Measurements from ENCODE around the gene ASCC2.

ASCC2 gene

GRCh38 chr22:29820961-29821290 lies 17.1 kb downstream of the ASCC2 start:
- no peak for FAIRE-seq
- no peak for DNase-seq (ENCODE audit: low spot score)

- DNase-seq (ENCODE audit: low spot score) (no peak), FAIRE-seq (no peak)
Observed at GRCh38 chr22:29819501-29819900, 18.6 kb downstream of the ASCC2 start.

DNA sequence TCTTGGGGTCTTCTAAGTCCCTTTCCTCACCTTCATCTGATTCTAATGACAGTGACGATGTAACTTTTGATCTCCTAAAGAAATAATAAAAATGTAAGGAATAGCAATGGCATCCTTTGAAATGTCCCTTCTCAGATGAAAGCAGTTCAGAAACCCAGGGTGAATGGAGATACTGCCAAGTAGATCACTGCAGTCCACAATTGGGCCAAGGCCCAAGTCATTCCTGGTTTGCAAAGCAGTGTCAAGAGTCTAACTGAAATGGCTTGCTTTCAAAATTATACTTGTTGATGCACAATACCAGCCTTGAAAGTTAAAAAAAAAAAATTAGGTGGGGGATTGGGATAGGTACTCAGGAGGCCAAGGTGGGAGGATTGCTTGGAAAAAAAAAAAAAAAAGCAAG lies 20.4 kb downstream of the ASCC2 start:
- DNase-seq (ENCODE audit: low spot score) (no peak), FAIRE-seq (no peak)

GRCh38 chr22:29816980-29817379 lies 21.1 kb downstream of the ASCC2 start:
- no peak for FAIRE-seq
- no peak for DNase-seq (ENCODE audit: low spot score)

- DNase-seq (ENCODE audit: low spot score) = no peak
- no peak for FAIRE-seq
Observed at GRCh38 chr22:29816539-29816938, 21.5 kb downstream of the ASCC2 start.

GRCh38 chr22:29816128-29816527 lies 21.9 kb downstream of the ASCC2 start:
- FAIRE-seq = no peak
- DNase-seq (ENCODE audit: low spot score) = no peak

DNA sequence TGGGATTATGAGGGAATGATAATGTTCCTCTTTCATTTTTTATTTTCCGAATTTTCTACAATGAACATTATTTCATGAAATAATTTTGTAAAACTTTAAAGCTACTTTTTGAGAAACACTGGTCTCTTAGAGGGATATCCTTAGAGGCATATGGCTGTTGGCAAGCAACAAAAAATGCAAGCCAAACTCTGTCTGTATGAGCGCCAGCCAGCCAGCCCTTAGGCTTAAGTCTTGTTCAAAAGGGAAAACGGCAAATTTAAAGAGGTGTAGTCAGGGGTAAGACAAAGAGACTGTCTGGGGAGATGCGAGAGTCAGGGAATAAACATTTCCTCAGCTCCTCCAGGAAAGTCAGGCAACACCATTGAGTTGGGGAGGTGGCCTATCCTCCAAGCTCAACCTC lies 22.5 kb downstream of the ASCC2 start:
- DNase-seq (ENCODE audit: low spot score) (no peak), FAIRE-seq (no peak)

DNA sequence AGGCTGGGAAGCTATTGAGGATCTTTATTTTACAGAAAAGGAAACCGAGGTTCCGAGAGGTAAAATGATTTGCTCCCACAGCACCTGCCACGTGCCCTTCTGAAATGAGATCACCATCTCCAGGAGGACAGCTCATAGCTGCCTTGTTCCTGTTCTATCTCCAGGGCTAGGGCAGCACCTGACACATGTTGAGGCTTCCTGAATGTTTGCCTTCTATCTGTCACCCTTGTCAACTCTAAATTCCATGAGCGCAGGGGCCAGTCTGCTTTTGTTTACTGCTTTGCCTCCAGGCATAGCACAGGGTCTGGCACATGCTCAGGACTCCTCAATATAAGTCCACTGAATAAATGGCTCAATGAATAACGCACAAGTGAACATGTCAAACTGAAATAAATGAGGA lies 24.1 kb downstream of the ASCC2 start:
- DNase-seq (ENCODE audit: low spot score) (no peak), FAIRE-seq (no peak)

DNA sequence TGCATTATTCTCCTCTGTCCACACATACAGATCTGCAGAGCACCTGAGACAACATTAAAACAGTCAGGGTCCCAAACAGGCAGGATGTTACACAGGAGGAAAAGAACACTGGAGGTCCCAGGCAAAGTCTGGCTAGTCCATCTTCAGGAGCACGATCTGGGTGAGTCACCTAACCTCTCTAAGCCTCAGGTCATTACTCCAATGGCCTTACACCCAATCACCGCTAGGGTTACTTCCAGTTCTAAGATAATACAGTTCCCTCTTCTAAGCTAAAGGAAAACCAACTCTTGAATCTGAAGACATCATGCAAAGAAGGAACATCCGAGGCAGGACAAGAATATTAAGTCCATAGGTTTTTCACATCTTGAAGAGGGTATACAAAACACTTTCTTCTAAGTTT lies 24.5 kb downstream of the ASCC2 start:
- peak; percentile 64 for DNase-seq (ENCODE audit: low spot score)
- peak; percentile 77 for FAIRE-seq

DNA sequence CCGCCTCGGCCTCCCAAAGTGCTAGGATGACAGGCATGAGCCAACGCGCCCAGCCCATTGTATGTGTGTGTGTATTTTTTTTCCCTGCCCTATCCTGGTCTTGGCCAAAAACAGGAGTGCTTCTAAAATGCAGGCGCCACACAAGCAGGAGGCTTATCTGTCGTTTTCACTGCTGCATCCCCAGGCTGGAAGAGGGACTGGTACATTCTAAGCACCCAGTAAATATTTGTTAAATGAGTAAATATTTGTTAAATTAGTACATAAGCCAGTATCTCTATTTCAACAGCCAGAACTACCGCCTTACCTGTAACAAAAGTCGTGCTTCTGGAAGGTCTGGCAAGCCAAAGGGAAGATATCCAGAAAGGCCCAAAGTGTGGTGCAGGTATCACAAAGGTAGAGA lies 24.9 kb downstream of the ASCC2 start:
- DNase-seq (ENCODE audit: low spot score) (no peak), FAIRE-seq (no peak)

GRCh38 chr22:29811377-29811776 lies 26.7 kb downstream of the ASCC2 start:
- FAIRE-seq = no peak
- DNase-seq (ENCODE audit: low spot score) = no peak

- no peak for DNase-seq (ENCODE audit: low spot score)
- no peak for FAIRE-seq
Observed at GRCh38 chr22:29810216-29810615, 27.9 kb downstream of the ASCC2 start.

DNA sequence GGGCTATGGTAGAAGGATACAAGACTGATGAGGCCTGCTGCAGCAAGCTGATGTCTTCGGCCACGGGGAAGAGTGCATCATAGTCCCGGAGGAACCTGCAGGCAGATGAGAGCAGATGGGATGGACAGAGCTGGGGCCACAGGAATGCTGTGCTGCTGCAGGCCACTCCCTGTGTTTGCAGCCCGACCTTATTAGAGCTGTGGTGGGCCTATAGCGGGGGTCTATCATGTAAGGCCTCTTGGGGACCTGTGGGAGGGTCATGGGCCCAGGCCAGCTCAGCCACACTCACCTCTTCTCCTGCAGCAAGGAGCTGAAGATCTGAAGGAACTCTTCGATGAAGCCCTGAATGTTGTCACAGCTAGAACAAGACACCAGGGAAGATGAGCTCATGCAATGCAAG lies 31.9 kb downstream of the ASCC2 start:
- no peak for DNase-seq (ENCODE audit: low spot score)
- FAIRE-seq = no peak

DNA sequence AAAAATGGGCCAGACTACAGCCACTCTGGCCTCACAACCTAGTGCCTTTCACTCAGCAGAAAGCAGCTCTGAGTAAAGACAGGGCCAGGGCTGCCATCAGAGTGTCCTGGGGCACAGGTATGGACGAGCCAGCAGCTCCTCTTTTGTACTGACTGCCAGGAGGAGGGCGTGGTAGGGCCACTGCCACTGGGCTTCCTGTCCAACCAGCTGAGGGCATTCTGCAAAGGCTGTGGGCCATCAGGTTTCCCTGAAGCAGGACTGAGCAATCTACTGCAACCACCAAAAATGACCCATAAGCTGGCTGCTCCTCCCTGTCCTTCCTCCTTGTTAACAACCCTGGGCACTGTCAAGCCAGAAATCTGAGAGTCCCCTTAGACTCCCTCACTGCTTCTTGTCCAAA lies 33.1 kb downstream of the ASCC2 start:
- DNase-seq (ENCODE audit: low spot score) (no peak), FAIRE-seq (no peak)

DNA sequence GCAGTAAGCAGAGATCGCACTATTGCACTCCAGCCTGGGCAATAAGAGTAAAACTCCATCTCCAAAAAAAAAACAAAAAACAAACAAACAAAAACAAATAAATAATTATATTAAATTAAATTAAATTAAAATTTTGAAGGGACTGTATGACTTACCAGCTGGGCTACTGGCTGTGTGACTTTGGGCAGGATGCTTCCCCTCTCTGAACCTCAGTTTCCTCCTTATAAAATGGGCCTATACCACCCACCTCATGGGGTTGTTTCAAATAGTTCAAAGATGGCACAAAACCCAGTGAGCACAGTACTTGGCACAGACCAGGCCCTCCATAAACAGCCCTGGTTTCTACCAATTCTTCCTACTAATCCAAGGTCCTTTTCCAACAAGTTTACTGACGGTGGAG lies 34.9 kb downstream of the ASCC2 start:
- no peak for FAIRE-seq
- DNase-seq (ENCODE audit: low spot score) = no peak

GRCh38 chr22:29801796-29802195 lies 36.3 kb downstream of the ASCC2 start:
- DNase-seq (ENCODE audit: low spot score) (no peak), FAIRE-seq (no peak)

DNA sequence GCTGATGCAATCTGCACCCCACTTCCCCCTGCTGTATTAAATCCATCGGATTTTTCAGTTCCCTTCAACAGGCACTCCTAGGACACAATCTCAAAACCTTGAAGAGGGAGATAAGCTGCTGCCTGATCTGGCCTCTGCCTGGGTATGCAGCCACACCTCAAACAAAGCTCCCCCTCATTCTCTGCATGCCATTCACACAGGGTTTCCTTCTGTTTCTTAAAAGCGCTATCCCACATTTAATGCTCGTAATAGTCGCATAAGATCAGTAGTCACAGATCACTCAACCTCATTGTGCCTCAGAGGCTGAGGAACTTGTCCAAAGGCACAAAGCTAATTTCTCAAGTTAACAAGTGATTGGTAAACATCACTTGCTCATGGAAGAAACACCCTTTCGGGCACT lies 36.9 kb downstream of the ASCC2 start:
- no peak for FAIRE-seq
- DNase-seq (ENCODE audit: low spot score) = no peak

DNA sequence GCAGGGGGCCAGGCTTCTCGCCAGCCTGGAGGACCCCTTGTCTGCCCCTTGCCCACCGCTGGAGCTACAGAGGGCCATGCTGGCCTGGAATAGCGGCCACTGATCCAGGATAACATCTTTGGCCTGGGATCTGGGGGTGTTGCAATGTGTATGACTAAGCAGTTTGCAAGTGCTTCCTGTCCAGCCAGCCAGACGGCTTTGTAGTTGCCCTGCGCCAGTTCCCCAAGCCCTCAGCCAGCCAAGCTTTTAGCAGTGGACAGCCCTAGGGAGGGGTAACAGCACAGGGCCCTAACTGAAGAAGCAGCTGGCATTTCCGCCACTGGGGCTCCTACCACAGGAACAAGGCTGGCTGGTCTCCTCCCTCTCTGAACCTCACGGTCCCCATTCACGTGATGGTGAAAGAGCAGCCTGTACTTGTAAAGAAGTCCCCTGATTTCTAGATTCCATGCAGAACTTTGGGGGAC lies 38.8 kb downstream of the ASCC2 start:
- DNase-seq (ENCODE audit: low spot score) (peak; percentile 79), FAIRE-seq (peak; percentile 29)

- no peak for FAIRE-seq
Observed at GRCh38 chr22:29798801-29799200, 39.3 kb downstream of the ASCC2 start.

GRCh38 chr22:29798318-29798717 lies 39.8 kb downstream of the ASCC2 start:
- DNase-seq (ENCODE audit: low spot score) = no peak
- FAIRE-seq = no peak

More at GRCh38 chr22:29798801-29799200, 39.3 kb downstream of the ASCC2 start:
- no peak for DNase-seq (ENCODE audit: low spot score)

- FAIRE-seq (no peak), DNase-seq (ENCODE audit: low spot score) (no peak)
Observed at GRCh38 chr22:29797351-29797750, 40.7 kb downstream of the ASCC2 start.

GRCh38 chr22:29795663-29796062 lies 42.4 kb downstream of the ASCC2 start:
- FAIRE-seq (no peak), DNase-seq (ENCODE audit: low spot score) (no peak)

GRCh38 chr22:29793396-29793795 lies 44.7 kb downstream of the ASCC2 start:
- DNase-seq (ENCODE audit: low spot score) (no peak), FAIRE-seq (no peak)

DNA sequence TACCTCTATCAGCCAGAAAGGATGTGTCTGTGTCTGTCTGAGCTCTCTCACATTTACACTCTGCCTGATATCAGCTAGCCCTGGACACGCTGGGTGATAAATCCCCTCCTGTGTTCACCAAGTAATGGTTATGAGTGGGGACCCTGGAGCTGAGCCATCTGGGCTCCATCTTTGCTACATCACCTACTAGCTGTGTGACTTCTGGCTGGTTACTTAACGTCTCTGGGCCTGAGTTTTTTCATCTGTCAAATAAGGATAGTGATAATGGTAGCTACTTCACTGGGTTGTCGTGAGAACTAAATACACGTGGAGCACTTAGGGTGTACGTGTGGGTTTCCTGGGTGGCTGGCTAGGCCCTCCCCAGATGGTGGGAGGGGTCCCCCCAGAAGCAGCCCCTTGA lies 48.0 kb downstream of the ASCC2 start:
- no peak for DNase-seq (ENCODE audit: low spot score)

More for the DNA sequence above, 48.0 kb downstream of the ASCC2 start:
- FAIRE-seq = no peak

All from RCC 7860 (cell line).